PC-3 (cell line): ENCODE measurements around the gene NLRP12. TPM values are rescaled to one million over a fixed set of nuclear protein-coding genes. Genes with fewer than 3 reads are reported as not detected.
A peak's percentile ranks its signal among the peaks of the same experiment; 100 is the strongest.
"Not testable (repeated sequence)": the region's sequence is repeated elsewhere in the genome, so short reads cannot be mapped to it uniquely, and the experiment has no call there.

Experiments used
- ATAC-seq: fragments of 200-7000 bp; cut with Tn5 transposase; 2 replicates; pipeline ENCODE4 v1.9.1; 2020; ENCODE audit warnings: mild to moderate bottlenecking, moderate library complexity
- BruUV-seq: library from RNA; stranded (reverse); fragments of 400-500 nt; replicated peaks from 2 replicates; lab custom pipeline; 2021; lab: Mats Ljungman, UMichigan
- CTCF ChIA-PET: fragments of 300-600 bp; sonication (Branson Sonifier 250); formaldehyde crosslinking; loops from one replicate; lab custom pipeline; 2022; ENCODE audit warnings: antibody characterized with exemption; lab: Charles Lee
- POLR2A ChIA-PET: fragments of 300-600 bp; sonication (Branson Sonifier 250); formaldehyde crosslinking; loops from one replicate; lab custom pipeline; 2022; ENCODE audit warnings: antibody characterized with exemption; ENCODE audit not compliant: unreplicated experiment; lab: Charles Lee
- DNase-seq: peaks from one replicate; pipeline ENCODE4 v3.0.0-alpha.2; 2015
- H2AFZ ChIP-seq: fragments of 300-600 bp; sonication (generic); 2 replicates; pipeline ENCODE4 v1.6.0; 2016; ENCODE audit warnings: antibody characterized with exemption, low read length
- H3F3A ChIP-seq: fragments of 300-600 bp; sonication (generic); one replicate; pipeline ENCODE4 v1.6.0; 2017; ENCODE audit warnings: antibody characterized with exemption, low read length, control low read depth, mild to moderate bottlenecking; ENCODE audit not compliant: unreplicated experiment
- H3K27ac ChIP-seq: fragments of 300-600 bp; sonication (generic); 2 replicates; pipeline ENCODE4 v1.5.1; 2016; ENCODE audit warnings: mild to moderate bottlenecking, low read length
- H3K27me3 ChIP-seq: fragments of 300-600 bp; sonication (generic); 2 replicates; pipeline ENCODE4 v1.6.1; 2016; ENCODE audit warnings: low read length, mixed read lengths
- H3K36me3 ChIP-seq: fragments of 300-600 bp; sonication (generic); 2 replicates; pipeline ENCODE4 v1.6.1; 2016; ENCODE audit warnings: low read depth, mixed run types, low read length, mixed read lengths
- H3K4me1 ChIP-seq: fragments of 300-600 bp; sonication (generic); 2 replicates; pipeline ENCODE4 v1.5.1; 2016; ENCODE audit warnings: low read length; ENCODE audit not compliant: insufficient read depth
- H3K4me2 ChIP-seq: fragments of 300-600 bp; sonication (generic); 2 replicates; pipeline ENCODE4 v1.6.0; 2016; ENCODE audit warnings: low read length
- H3K4me3 ChIP-seq: fragments of 300-600 bp; sonication (generic); 2 replicates; pipeline ENCODE4 v1.5.1; 2016; ENCODE audit warnings: mild to moderate bottlenecking, low read length, mixed read lengths
- H3K79me2 ChIP-seq: fragments of 300-600 bp; sonication (generic); 2 replicates; pipeline ENCODE4 v1.6.1; 2017; ENCODE audit warnings: low read length, mixed read lengths
- H3K9ac ChIP-seq: fragments of 300-600 bp; sonication (generic); 2 replicates; pipeline ENCODE4 v1.6.0; 2016; ENCODE audit warnings: mild to moderate bottlenecking, low read length
- H3K9me2 ChIP-seq: fragments of 300-600 bp; sonication (generic); replicated peaks from 2 replicates; pipeline ENCODE4 v1.6.1; 2016; ENCODE audit warnings: mixed run types, low read length, mixed read lengths
- H3K9me3 ChIP-seq: fragments of 300-600 bp; sonication (generic); 2 replicates; pipeline ENCODE4 v1.6.1; 2016; ENCODE audit warnings: low read length, mixed read lengths
- H4K20me1 ChIP-seq: fragments of 300-600 bp; sonication (generic); 2 replicates; pipeline ENCODE4 v1.6.1; 2016; ENCODE audit warnings: low read length, mixed read lengths
- CTCF ChIP-seq: fragments of 300-600 bp; sonication (generic); conservative IDR thresholded peaks from 2 replicates; pipeline ENCODE4 v1.5.1; 2017; ENCODE audit warnings: antibody characterized with exemption, low read depth, mild to moderate bottlenecking, low read length
- EZH2 ChIP-seq: fragments of 300-600 bp; sonication (generic); IDR thresholded peaks from one replicate; pipeline ENCODE4 v1.6.1; 2017; ENCODE audit warnings: antibody characterized with exemption, mild to moderate bottlenecking, low read length; ENCODE audit not compliant: unreplicated experiment
- EZH2phosphoT487 ChIP-seq: fragments of 300-600 bp; sonication (generic); IDR thresholded peaks from 2 replicates; pipeline ENCODE4 v1.6.1; 2018; ENCODE audit warnings: mild to moderate bottlenecking, antibody characterized with exemption, low read length, borderline replicate concordance
- intact Hi-C: fragments of 100-400 bp; cut with micrococcal nuclease; formaldehyde crosslinking; loops from 2 replicates; pipeline ENCODE4 v1.9.0; 2023
- total RNA-seq: library from RNA; depleted of rRNA; stranded (reverse); fragments of >200 nt; gene quantifications from 2 replicates; pipeline ENCODE4 v1.2.3, GENCODE V29; 2014

Gene NLRP12
- total RNA-seq, 1 experiment from 2014 or later: not detected

- Histone ChIP-seq H3K4me1 (peaks cover 18% of the 10 kb centered on the region), H3K27ac (no peak overlapping the region), H3K9ac (no peak overlapping the region), H3K4me3 (peak overlapping the region; percentile 17; the same call in 1 of the 2 replicates), H3F3A (no peaks in the 10 kb centered on the region), H4K20me1 (peaks cover 19% of the 10 kb centered on the region; the same call in 1 of the 2 replicates), H3K27me3 (no peaks in the 10 kb centered on the region), H3K36me3 (peaks cover 21% of the 10 kb centered on the region), H2AFZ (no peak overlapping the region), H3K79me2 (peaks cover 50% of the 10 kb centered on the region), H3K9me2 (no peaks in the 10 kb centered on the region), H3K4me2 (peak overlapping the region; percentile 49; the same call in 1 of the 2 replicates), H3K9me3 (no peaks in the 10 kb centered on the region)
- CTCF ChIA-PET: no interaction called here
- DNase-seq (no peak), ATAC-seq (no peak)
- POLR2A ChIA-PET: no interaction called here
- BruUV-seq: no TSS peak
- TF ChIP-seq CTCF: no peak
- intact Hi-C loops: no loop called here
These were observed 46.4 kb upstream of the NLRP12 start for GRCh38 chr19:53870485-53870844.

DNA sequence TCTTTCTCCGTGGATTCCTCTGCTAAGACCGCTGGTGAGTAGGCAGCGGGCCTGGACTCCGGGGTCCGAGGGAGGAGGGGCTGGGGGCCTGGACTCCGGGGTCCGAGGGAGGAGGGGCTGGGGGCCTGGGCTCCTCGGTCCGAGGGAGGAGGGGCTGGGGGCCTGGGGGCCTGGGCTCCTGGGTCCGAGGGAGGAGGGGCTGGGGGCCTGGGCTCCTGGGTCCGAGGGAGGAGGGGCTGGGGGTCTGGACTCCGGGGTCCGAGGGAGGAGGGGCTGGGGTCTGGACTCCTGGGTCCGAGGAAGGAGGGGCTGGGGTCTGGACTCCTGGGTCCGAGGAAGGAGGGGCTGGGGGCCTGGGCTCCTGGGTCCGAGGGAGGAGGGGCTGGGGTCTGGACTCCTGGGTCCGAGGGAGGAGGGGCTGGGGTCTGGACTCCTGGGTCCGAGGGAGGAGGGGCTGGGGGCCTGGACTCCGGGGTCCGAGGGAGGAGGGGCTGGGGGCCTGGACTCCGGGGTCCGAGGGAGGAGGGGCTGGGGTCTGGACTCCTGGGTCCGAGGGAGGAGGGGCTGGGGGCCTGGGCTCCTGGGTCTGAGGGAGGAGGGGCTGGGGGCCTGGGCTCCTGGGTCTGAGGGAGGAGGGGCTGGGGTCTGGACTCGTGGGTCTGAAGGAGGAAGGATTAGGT, 45.8 kb upstream of the NLRP12 start:
- H3K9me3 ChIP-seq, DNase-seq, H3K9me2 ChIP-seq, POLR2A ChIA-PET, H3K27me3 ChIP-seq, intact Hi-C loops, BruUV-seq, CTCF ChIA-PET, ATAC-seq, H3F3A ChIP-seq: not testable (repeated sequence)
- peaks cover 50% of the 10 kb centered on the region for H3K79me2 ChIP-seq
- peaks cover 21% of the 10 kb centered on the region for H3K36me3 ChIP-seq
- H2AFZ ChIP-seq: peak overlapping the region; percentile 37
- peak overlapping the region; percentile 87 for H3K4me3 ChIP-seq
- H3K9ac ChIP-seq: peak overlapping the region; percentile 96
- H3K4me2 ChIP-seq: peak overlapping the region; percentile 93
- H3K4me1 ChIP-seq: peaks cover 23% of the 10 kb centered on the region
- peaks cover 16% of the 10 kb centered on the region; the same call in 1 of the 2 replicates for H4K20me1 ChIP-seq
- peak overlapping the region; percentile 83 for H3K27ac ChIP-seq

DNA sequence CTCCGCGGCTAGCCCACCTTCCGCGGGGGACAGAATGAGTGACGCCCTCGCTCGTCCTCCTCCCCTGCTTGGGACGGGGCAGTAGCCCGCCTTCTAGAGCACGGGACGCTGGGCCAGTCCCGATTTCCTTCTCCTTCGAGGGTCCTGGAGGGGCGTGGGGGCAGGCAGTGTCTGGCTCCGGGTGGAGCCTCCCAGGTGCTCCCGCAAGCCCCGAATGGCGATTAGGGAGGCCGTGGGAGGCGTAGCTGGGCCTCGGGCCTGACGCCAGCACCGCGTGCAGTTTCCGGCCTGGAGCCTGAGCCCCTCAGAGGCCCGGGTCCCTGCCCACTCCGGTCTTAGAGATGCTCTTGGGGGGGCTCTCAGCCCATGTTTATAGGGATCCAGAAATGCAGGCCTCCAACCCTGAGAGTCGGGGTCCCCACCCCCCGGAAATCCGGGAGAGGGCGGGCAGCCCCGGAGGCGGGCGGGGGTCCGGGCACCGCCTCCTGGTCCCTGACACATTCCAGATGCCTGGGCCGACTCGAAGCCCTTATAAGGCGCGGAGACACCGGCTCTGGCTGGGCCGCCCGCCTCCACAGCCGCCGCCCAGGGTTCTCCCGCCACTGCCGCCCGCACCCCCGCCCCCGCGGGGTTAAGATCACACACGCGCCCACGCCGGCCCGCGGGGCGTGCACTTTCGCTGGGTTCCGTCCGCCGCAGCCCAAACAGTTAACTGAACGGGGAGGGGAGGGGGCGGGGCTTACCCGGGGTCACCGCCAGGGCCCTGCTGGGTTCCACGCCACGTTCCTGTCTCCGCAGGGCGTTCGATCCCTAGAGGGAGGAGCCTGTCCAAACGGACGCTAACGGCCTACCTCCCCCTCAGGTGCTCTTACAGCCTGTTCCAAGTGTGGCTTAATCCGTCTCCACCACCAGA, 45.0 kb upstream of the NLRP12 start:
- BruUV-seq: no TSS peak
- H3K4me2 ChIP-seq: peak overlapping the region; percentile 93
- H2AFZ ChIP-seq: peak overlapping the region; percentile 54
- peak overlapping the region; percentile 83 for H3K27ac ChIP-seq
- H3K36me3 ChIP-seq: peaks cover 13% of the 10 kb centered on the region
- peak overlapping the region; percentile 87 for H3K4me3 ChIP-seq
- peaks cover 8% of the 10 kb centered on the region; the same call in 1 of the 2 replicates for H4K20me1 ChIP-seq
- DNase-seq: peak; percentile 90
- H3K9me3 ChIP-seq: no peaks in the 10 kb centered on the region
- TF ChIP-seq EZH2phosphoT487 (no peak), CTCF (no peak), EZH2 (no peak)
- intact Hi-C loops: no loop called here
- peaks cover 31% of the 10 kb centered on the region for H3K4me1 ChIP-seq
- no peaks in the 10 kb centered on the region for H3F3A ChIP-seq
- CTCF ChIA-PET: interaction anchor here (0.8 to 1.5 kb wide), 2 partner anchors 155 to 161 kb away, joined by 5 to 6 read pairs; no protein-coding TSS in a partner anchor
- H3K79me2 ChIP-seq: peaks cover 46% of the 10 kb centered on the region
- H3K9ac ChIP-seq: peak overlapping the region; percentile 96
- no peaks in the 10 kb centered on the region for H3K27me3 ChIP-seq
- H3K9me2 ChIP-seq: no peaks in the 10 kb centered on the region
- POLR2A ChIA-PET: interaction anchor here (0.6 to 0.9 kb wide), 6 partner anchors 10 to 1348 kb away, joined by 3 to 4 read pairs (median 3); no protein-coding TSS in a partner anchor
- ATAC-seq: peak; percentile 33
